ENCODE results near the gene STRIP2.
"Not testable (repeated sequence)": the region's sequence is repeated elsewhere in the genome, so short reads cannot be mapped to it uniquely, and the experiment has no call there.

The STRIP2 gene

GRCh38 chr7:129422727-129423126 lies 11.5 kb upstream of the STRIP2 start:
- no peak for DNase-seq

DNA sequence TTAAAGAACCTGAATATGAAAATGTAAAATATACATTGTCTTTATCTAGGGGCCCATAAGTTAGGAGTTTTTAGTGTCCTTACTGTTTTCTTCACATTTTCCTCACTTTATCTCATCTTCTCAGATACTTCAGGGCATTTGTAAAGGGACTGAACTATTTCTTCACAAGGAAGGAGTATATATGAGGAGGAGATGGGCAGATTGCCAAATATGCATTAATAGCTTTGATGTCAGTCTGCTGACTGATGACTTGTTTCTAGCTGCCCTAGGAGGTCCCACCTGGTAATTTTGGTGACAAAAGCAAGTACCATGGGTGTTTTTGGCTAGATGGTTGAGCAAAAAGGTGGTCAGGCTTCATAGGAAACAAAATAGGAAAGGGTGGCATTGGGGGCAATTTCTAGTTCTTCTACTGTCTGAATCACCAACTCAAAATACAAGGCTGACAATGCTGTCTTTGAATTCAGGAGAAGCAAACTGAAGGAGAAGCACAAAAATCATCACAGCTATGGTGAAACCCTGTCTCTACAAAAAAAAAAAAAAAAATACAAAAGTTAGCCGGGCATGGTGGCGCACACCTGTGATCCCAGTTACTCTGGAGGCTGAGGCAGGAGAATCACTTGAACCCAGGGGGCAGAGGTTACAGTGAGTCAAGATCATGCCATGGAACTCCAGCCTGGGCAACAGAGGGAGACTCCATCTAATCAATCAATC lies 10.4 kb upstream of the STRIP2 start:
- no peak for DNase-seq

GRCh38 chr7:129426482-129426881 lies 7.8 kb upstream of the STRIP2 start:
- no peak for DNase-seq

- no peak for DNase-seq
These were observed 6.6 kb upstream of the STRIP2 start for GRCh38 chr7:129427526-129428045.

- DNase-seq = no peak
These were observed 2.2 kb upstream of the STRIP2 start for GRCh38 chr7:129431911-129432643.

GRCh38 chr7:129434675-129435318 lies 565 bp downstream of the STRIP2 start:
- DNase-seq = peak; percentile 24

GRCh38 chr7:129435414-129435829 lies 1.2 kb downstream of the STRIP2 start:
- DNase-seq = no peak

- DNase-seq = no peak
These were observed 2.2 kb downstream of the STRIP2 start for GRCh38 chr7:129436335-129436923.

- no peak for DNase-seq
These were observed 3.0 kb downstream of the STRIP2 start for GRCh38 chr7:129437190-129437589.

DNA sequence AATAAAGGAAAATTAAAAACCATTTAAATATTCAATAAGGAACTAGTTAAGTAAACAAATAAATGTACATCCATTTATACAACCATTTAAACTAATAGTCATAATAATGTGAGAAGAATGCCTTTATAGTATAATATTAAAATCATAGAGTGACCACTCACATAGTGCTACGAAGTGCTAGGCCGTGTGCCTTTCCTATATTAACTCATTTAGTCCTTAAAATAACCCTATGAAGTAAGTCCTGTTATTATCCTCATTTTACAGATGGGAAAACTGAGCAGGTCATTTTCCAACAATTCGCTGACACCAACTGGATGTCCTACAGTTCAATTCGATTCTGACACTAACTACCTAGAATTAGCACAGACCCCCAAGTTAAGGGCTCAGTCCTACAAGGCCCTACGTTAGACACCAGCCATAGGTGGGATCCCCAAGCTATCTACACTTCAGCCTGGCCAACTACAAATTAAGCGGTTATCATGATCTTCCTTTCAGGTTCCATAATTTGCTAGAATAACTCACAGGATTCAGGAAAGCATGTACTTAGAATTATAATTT lies 4.1 kb downstream of the STRIP2 start:
- no peak for DNase-seq

GRCh38 chr7:129438839-129439651 lies 4.8 kb downstream of the STRIP2 start:
- DNase-seq = no peak

GRCh38 chr7:129439963-129440625 lies 5.9 kb downstream of the STRIP2 start:
- no peak for DNase-seq

- no peak for DNase-seq
These were observed 9.4 kb downstream of the STRIP2 start for GRCh38 chr7:129443612-129444011.

DNA sequence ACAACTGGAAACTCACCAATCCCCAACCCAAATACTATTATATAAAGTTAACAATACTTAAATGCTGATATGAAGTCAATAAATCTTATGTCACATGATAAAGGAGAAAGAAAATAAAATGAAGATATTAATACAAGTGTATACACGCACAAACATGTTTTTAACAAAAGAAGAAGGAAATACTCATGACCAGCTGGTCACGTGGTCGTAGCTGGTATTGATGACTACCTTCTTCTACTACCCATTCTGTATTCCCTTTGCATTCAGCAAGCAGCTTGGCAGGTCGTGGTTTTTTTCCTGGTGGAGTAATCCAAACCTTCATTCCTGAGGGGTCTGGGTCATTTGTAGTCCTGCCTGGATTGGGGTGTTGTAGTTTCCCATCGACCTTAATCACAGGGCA lies 10.5 kb downstream of the STRIP2 start:
- DNase-seq = not testable (repeated sequence)

- not testable (repeated sequence) for DNase-seq
These were observed 12.7 kb downstream of the STRIP2 start for GRCh38 chr7:129446925-129447324.

DNA sequence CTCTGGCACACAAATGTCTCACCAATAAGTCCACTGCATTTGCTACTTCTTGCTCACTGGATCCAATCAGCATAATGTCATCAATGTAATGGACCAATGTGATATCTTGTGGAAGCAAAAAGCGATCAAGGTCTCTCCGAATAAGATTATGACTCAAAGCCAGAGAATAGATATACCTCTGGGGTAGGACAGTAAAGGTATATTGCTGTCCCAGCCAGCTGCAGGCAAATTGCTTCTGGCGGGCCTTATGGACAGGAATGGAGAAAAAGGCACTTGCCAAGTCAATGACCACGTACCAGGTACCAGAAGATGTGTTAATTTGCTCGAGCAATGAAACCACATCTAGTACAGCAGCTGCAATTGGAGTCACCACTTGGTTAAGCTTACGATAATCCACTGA lies 13.2 kb downstream of the STRIP2 start:
- DNase-seq = not testable (repeated sequence)

DNA sequence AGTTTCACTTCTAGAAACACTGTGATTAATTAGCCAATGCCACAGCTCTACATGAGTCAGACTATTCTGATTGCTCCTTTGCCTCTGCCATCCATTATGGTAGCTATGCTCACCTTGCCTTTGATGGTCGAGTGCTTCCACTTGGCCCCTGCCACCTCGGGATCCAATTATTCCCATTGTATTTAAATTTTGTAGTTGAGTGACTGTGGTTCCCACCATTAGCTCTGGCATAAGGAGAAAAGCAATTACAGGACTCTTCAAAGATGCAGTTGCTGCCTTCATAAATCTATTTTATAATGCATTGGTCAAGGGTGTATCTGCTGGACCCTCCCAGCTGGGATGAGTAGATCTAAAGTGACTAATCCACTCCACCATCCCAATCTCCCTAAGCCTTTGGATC lies 14.4 kb downstream of the STRIP2 start:
- not testable (repeated sequence) for DNase-seq

- DNase-seq = no peak
These were observed 16.1 kb downstream of the STRIP2 start for GRCh38 chr7:129450295-129450694.

DNA sequence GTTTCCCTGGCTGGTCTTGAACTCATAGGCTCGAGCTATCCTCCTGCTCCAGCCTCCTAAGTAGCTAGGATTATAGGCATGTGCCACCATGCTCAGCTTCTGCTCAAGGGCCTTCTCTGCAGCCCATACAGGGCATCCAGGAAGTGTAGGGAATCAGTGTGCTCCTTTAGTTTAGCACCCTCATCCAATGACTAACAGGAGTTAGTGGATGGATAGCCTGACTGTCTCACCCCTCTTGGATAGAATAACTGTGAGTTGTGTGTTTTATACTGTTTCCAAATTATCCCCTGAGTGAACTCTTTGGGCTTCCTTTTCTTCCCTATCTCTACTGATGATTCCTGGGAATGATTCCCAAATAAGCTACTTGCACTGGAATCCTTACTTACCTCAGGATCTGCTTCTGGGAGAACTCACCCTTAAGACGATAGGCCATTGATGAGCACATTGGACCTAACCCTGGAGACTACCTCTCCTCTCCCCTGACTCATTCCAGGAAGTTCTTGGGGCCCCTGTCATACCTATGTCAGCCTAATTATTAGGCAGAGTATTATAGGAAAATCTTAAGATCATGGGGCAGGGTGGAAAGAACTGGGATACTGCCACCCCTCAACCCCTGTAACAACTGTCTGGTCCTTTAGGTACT lies 18.5 kb downstream of the STRIP2 start:
- no peak for DNase-seq

DNA sequence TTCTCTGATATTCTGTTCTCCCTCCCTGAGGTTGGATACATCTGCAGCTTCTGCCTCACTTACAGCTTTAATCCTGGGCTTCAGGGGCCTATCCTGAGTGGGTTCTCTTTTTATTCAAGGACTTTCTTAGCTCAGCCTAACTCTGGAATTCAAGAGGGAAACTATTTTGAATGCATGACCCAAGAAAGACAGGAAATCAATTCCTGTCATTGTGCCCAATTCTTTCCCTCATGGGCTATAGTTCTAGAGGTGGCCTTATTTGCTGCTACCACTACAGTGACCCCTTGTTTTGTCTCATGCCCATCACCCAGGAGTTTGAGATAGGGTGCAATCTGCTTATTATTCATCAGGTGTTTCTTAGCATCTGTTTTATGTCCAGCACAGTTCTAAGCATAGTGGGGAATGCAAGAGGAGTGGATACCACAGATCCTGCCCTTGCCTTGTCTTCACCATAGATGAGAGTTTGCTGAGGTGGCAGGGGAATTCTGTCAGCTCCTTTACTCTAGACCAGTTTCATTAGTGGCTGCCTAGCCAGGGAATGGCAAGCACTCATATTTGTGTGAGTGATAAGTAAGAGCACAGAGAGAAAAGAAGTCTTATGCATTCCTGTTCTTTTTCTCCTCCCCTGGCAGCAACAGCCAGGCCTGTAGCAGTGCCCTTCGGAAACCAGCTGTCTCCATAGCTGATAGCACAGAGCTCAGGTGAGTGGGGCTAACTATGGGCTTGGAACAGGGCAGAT lies 19.4 kb downstream of the STRIP2 start:
- DNase-seq = no peak
